Fibroblast of villous mesenchyme (primary cell): ENCODE measurements around the gene ANKDD1A. TPM values are rescaled to one million over a fixed set of nuclear protein-coding genes. Genes with fewer than 3 reads are reported as not detected.

Source experiments
- DNase-seq: peaks from one replicate; pipeline ENCODE4 v3.0.0-alpha.2; 2010; ENCODE audit warnings: low read depth
- H3K4me3 ChIP-seq: 2 replicates; pipeline ENCODE4 v1.5.1; 2011; ENCODE audit warnings: low read depth, mild to moderate bottlenecking, low read length
- total RNA-seq: library from RNA; depleted of rRNA; stranded (reverse); fragments of >200 nt; gene quantifications from 2 replicates; pipeline ENCODE4 v1.2.3, GENCODE V29; 2012
- TF ChIP-seq, protein P1 (sequence below): IDR thresholded peaks from 2 replicates; pipeline ENCODE4 v1.5.1; 2012; ENCODE audit warnings: low read depth, mild to moderate bottlenecking, low read length; ENCODE audit not compliant: insufficient read depth

The ANKDD1A gene
- total RNA-seq, 1 donor: 3.9 TPM

DNA sequence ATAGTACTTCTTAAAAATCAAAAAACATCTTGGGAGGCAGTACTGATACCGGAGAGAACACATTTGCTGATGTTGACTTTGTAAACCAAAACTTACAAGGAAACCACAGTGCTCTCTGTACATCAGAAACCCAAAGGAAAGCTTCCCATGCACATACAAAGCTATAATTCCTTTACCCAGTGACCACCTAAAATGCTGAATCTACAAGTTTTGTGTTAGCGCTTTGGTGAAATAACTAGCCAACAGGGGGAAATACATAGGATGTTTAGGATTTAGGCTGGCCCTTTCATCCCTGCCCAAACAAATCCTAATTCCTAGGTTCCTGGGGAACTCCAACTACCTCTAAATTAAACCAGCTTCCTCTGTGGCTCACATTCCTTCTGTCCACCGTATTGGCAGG lies 93.3 kb downstream of the ANKDD1A start:
- TF ChIP-seq, protein P1, sequence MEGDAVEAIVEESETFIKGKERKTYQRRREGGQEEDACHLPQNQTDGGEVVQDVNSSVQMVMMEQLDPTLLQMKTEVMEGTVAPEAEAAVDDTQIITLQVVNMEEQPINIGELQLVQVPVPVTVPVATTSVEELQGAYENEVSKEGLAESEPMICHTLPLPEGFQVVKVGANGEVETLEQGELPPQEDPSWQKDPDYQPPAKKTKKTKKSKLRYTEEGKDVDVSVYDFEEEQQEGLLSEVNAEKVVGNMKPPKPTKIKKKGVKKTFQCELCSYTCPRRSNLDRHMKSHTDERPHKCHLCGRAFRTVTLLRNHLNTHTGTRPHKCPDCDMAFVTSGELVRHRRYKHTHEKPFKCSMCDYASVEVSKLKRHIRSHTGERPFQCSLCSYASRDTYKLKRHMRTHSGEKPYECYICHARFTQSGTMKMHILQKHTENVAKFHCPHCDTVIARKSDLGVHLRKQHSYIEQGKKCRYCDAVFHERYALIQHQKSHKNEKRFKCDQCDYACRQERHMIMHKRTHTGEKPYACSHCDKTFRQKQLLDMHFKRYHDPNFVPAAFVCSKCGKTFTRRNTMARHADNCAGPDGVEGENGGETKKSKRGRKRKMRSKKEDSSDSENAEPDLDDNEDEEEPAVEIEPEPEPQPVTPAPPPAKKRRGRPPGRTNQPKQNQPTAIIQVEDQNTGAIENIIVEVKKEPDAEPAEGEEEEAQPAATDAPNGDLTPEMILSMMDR: no peak
- no peak for DNase-seq
- H3K4me3 ChIP-seq: no peak overlapping the region

DNA sequence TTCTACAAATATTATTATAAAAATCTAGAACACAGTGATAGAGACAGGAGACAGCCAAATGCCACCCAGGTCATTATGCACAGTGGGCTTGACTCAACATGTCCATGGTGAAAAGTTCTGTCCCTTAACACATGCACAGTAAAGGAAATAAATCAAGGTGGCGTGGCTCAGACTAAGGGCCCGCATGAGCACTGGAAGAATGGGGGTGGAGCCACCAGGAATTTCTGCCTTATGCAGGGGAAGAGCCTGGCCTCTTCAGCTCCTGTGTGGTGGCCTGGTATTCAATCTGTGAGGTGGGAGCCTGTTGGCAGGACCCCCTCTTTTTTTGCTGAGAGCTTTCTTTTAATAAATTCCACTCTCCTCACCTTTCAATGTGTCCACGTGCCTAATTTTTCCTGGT lies 95.2 kb downstream of the ANKDD1A start:
- H3K4me3 ChIP-seq: no peak overlapping the region
- TF ChIP-seq, protein P1: no peak
- DNase-seq: no peak

Other genes with a start within 250 kb of the ANKDD1A start
- gene RBPMS2, start 136.3 kb upstream of the ANKDD1A start, total RNA-seq: under 0.01 TPM in 1 of 2 replicates, not detected in the other
- 9.7 and 11.2 TPM in 2 replicates for gene PIF1, start 86.3 kb upstream of the ANKDD1A start, total RNA-seq
- gene PLEKHO2, start 70.0 kb upstream of the ANKDD1A start, total RNA-seq: 30.9 and 48.8 TPM in 2 replicates
- 110 and 130 TPM in 2 replicates for gene SPG21, start 78.0 kb downstream of the ANKDD1A start, total RNA-seq
- gene MTFMT, start 117.7 kb downstream of the ANKDD1A start, total RNA-seq: 18.0 and 30.7 TPM in 2 replicates
- gene SLC51B, start 133.5 kb downstream of the ANKDD1A start, total RNA-seq: not detected in 2 replicates
- under 0.01 and 2.9 TPM in 2 replicates for gene RASL12, start 156.1 kb downstream of the ANKDD1A start, total RNA-seq
- gene KBTBD13, start 164.8 kb downstream of the ANKDD1A start, total RNA-seq: not detected in 2 replicates
- gene UBAP1L, start 203.3 kb downstream of the ANKDD1A start, total RNA-seq: 1.7 and 2.3 TPM in 2 replicates
- gene PDCD7, start 221.9 kb downstream of the ANKDD1A start, total RNA-seq: 14.8 and 20.7 TPM in 2 replicates